Activated T-helper 1 cell treated with anti-CD3 and anti-CD28 coated beads, Interleukin-12 subunit alpha, Interleukin-12 subunit beta, Interleukin-2, Interleukin-4 antibody, amounts not matched to agents 30 ng/mL and 10 ng/mL and 1 ng/mL, durations not matched to agents 14 hours and 24 hours and 36 hours (primary cell): ENCODE data around the gene CNKSR1. TPM values are rescaled to one million over a fixed set of nuclear protein-coding genes. Genes with fewer than 3 reads are reported as not detected.

Experiments
- DNase-seq: peaks from one replicate; pipeline ENCODE4 v3.0.0; 2021; ENCODE audit warnings: low spot score
- H3K27ac Mint-ChIP-seq: one replicate; pipeline ENCODE4 v1.8.0; 2021; ENCODE audit warnings: mild to moderate bottlenecking, mixed read lengths
- H3K27me3 Mint-ChIP-seq: one replicate; pipeline ENCODE4 v1.8.0; 2022; ENCODE audit warnings: mild to moderate bottlenecking, moderate library complexity, mixed read lengths; ENCODE audit not compliant: insufficient read depth
- H3K36me3 Mint-ChIP-seq: one replicate; pipeline ENCODE4 v1.8.0; 2021; ENCODE audit warnings: low read depth, mixed read lengths
- H3K4me1 Mint-ChIP-seq: one replicate; pipeline ENCODE4 v1.8.0; 2021; ENCODE audit warnings: low read depth, mixed read lengths
- H3K4me3 Mint-ChIP-seq: one replicate; pipeline ENCODE4 v1.8.0; 2021; ENCODE audit warnings: mild to moderate bottlenecking, moderate library complexity, mixed read lengths
- H3K9me3 Mint-ChIP-seq: one replicate; pipeline ENCODE4 v1.8.0; 2021; ENCODE audit warnings: mixed read lengths
- intact Hi-C: fragments of 100-400 bp; cut with micrococcal nuclease; formaldehyde crosslinking; loops from one replicate; pipeline ENCODE4 v1.15.1; 2024
- total RNA-seq: library from RNA; stranded (reverse); gene quantifications from 2 replicates; pipeline ENCODE4 v1.2.3, GENCODE V29; 2022

The CNKSR1 gene
- total RNA-seq, 1 donor from 2014 or later, result 4.2 TPM

GRCh38 chr1:26181586-26182382 is 4.5 kb downstream of the CNKSR1 start:
- intact Hi-C loops, result no loop called here
- Mint-ChIP-seq H3K4me3 (no peak overlapping the region), H3K27me3 (peaks cover 4% of the 10 kb centered on the region), H3K9me3 (no peaks in the 10 kb centered on the region), H3K27ac (no peak overlapping the region), H3K36me3 (no peaks in the 10 kb centered on the region), H3K4me1 (no peaks in the 10 kb centered on the region)
- no peak for DNase-seq

GRCh38 chr1:26182383-26182696 is 5.0 kb downstream of the CNKSR1 start:
- H3K27ac Mint-ChIP-seq, result no peak overlapping the region
- no peak for DNase-seq
- H3K4me3 Mint-ChIP-seq, result no peak overlapping the region
- no peaks in the 10 kb centered on the region for H3K9me3 Mint-ChIP-seq
- intact Hi-C loops, result no loop called here
- peaks cover 4% of the 10 kb centered on the region for H3K27me3 Mint-ChIP-seq
- no peaks in the 10 kb centered on the region for H3K4me1 Mint-ChIP-seq
- H3K36me3 Mint-ChIP-seq, result no peaks in the 10 kb centered on the region

GRCh38 chr1:26184086-26184485 is 6.8 kb downstream of the CNKSR1 start:
- Mint-ChIP-seq H3K4me3 (no peak overlapping the region), H3K4me1 (no peaks in the 10 kb centered on the region)

GRCh38 chr1:26184883-26185282 is 7.6 kb downstream of the CNKSR1 start:
- intact Hi-C loops, result no loop called here
- H3K36me3 Mint-ChIP-seq, result no peaks in the 10 kb centered on the region
- H3K27ac Mint-ChIP-seq, result no peak overlapping the region
- H3K4me3 Mint-ChIP-seq, result no peak overlapping the region
- H3K9me3 Mint-ChIP-seq, result no peaks in the 10 kb centered on the region
- H3K27me3 Mint-ChIP-seq, result peaks cover 7% of the 10 kb centered on the region
- no peak for DNase-seq
- H3K4me1 Mint-ChIP-seq, result no peaks in the 10 kb centered on the region

More at GRCh38 chr1:26184086-26184485, 6.8 kb downstream of the CNKSR1 start:
- Mint-ChIP-seq H3K9me3 (no peaks in the 10 kb centered on the region), H3K27ac (no peak overlapping the region), H3K27me3 (peaks cover 4% of the 10 kb centered on the region), H3K36me3 (no peaks in the 10 kb centered on the region)
- no peak for DNase-seq
- intact Hi-C loops, result no loop called here

DNA sequence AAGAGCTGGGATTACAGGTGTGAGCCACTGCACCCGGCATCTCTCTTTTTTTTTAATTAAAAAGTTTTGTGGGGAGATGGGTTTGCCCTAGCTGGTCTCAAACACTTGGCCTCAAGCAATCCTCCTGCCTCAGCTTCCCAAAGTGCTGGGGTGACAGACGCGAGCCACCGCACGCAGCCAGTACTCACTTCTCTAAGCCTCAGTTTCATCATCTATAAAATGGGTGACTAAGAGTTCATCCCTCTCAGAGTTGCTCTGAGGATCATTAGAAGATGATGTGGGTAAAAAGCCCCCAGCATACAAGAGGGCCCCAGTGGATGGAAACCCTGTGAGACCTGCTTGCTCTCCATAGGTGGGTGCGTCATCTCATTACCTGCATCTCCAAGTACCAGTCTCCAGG is 10.6 kb downstream of the CNKSR1 start:
- H3K9me3 Mint-ChIP-seq, result no peaks in the 10 kb centered on the region
- no peak overlapping the region for H3K27ac Mint-ChIP-seq
- H3K27me3 Mint-ChIP-seq, result peaks cover 5% of the 10 kb centered on the region
- no peak for DNase-seq
- H3K36me3 Mint-ChIP-seq, result peaks cover 2% of the 10 kb centered on the region
- intact Hi-C loops, result no loop called here
- H3K4me3 Mint-ChIP-seq, result no peak overlapping the region
- H3K4me1 Mint-ChIP-seq, result peaks cover 14% of the 10 kb centered on the region

DNA sequence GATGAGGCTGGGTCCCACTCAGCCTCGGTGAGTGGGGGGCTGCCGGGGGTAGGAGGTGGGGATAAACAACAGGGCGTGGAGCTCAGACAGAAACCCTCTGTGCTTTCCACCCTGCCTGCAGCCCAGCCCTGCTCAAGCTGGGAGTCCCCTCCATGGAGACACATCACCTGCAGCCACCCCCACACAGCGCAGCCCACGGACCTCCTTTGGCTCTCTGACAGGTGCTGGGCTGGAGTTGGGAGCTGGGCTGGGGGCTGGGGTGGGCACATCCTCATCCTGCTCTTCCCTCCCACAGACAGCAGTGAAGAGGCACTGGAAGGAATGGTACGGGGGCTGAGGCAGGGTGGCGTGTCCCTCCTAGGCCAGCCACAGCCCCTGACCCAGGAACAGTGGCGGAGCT is 11.2 kb downstream of the CNKSR1 start:
- Mint-ChIP-seq H3K9me3 (no peaks in the 10 kb centered on the region), H3K4me3 (no peak overlapping the region), H3K36me3 (peaks cover 2% of the 10 kb centered on the region), H3K27ac (no peak overlapping the region), H3K27me3 (peaks cover 5% of the 10 kb centered on the region), H3K4me1 (peaks cover 20% of the 10 kb centered on the region)
- no peak for DNase-seq
- intact Hi-C loops, result no loop called here

- Mint-ChIP-seq H3K4me3 (no peak overlapping the region), H3K9me3 (no peaks in the 10 kb centered on the region), H3K27me3 (peaks cover 10% of the 10 kb centered on the region), H3K27ac (no peak overlapping the region), H3K4me1 (peaks cover 26% of the 10 kb centered on the region), H3K36me3 (peaks cover 2% of the 10 kb centered on the region)
- intact Hi-C loops, result no loop called here
- no peak for DNase-seq
These were observed 12.0 kb downstream of the CNKSR1 start for GRCh38 chr1:26189331-26189730.

GRCh38 chr1:26189751-26190275 is 12.5 kb downstream of the CNKSR1 start:
- no peaks in the 10 kb centered on the region for H3K9me3 Mint-ChIP-seq
- DNase-seq, result no peak
- intact Hi-C loops, result loop anchor here (5.0 kb wide), 1 partner anchor 42 kb away; the partner anchor contains the start of gene CEP85

GRCh38 chr1:26190373-26190987 is 13.2 kb downstream of the CNKSR1 start, which contains the start of gene CATSPER4:
Gene CATSPER4, plus strand, starts transcription at chr1:26190602. Its CDS starts 26 bp downstream, at chr1:26190628.
- Mint-ChIP-seq H3K36me3 (peaks cover 2% of the 10 kb centered on the region), H3K27me3 (peaks cover 10% of the 10 kb centered on the region), H3K4me1 (peaks cover 26% of the 10 kb centered on the region), H3K4me3 (no peak within 1 kb of the TSS), H3K27ac (no peak within 1 kb of the TSS), H3K9me3 (no peaks in the 10 kb centered on the region)
- intact Hi-C loops, result loop anchor here (5.0 kb wide), 1 partner anchor 42 kb away; the partner anchor contains the start of gene CEP85
- DNase-seq, result no peak

More at GRCh38 chr1:26189751-26190275, 12.5 kb downstream of the CNKSR1 start:
- Mint-ChIP-seq H3K27me3 (peaks cover 10% of the 10 kb centered on the region), H3K27ac (no peak overlapping the region), H3K4me3 (no peak overlapping the region), H3K36me3 (peaks cover 2% of the 10 kb centered on the region), H3K4me1 (peaks cover 26% of the 10 kb centered on the region)

DNA sequence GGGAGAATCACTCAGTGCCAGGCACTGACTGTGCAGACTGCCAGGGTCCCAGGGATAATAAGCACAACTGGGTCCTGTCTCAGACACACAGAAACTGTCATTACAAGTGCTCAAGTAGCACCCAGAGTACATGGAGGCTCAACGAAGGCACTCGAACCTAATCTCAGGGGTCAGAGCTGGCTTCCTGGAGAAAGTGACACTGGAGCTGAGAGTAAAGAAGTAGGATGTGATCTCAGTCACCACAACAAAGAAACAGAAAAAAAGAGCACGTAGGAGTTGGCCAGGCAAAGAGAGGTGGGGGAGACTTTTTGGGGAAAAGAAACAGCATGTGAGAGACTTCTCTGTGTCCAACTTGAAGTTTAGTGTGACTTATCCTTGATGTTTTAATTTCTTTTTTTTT is 14.4 kb downstream of the CNKSR1 start:
- H3K36me3 Mint-ChIP-seq, result peaks cover 2% of the 10 kb centered on the region
- H3K27me3 Mint-ChIP-seq, result peaks cover 14% of the 10 kb centered on the region
- H3K4me3 Mint-ChIP-seq, result peak overlapping the region; percentile 31
- intact Hi-C loops, result loop anchor here (5.0 kb wide), 1 partner anchor 41 kb away; the partner anchor contains the start of gene CEP85
- peaks cover 26% of the 10 kb centered on the region for H3K4me1 Mint-ChIP-seq
- peak overlapping the region; percentile 73 for H3K27ac Mint-ChIP-seq
- peak; percentile 28 for DNase-seq
- no peaks in the 10 kb centered on the region for H3K9me3 Mint-ChIP-seq

GRCh38 chr1:26195805-26196204 is 18.5 kb downstream of the CNKSR1 start:
- no peak overlapping the region for H3K4me3 Mint-ChIP-seq
- H3K36me3 Mint-ChIP-seq, result peaks cover 2% of the 10 kb centered on the region
- no peak for DNase-seq
- H3K27me3 Mint-ChIP-seq, result peaks cover 12% of the 10 kb centered on the region
- peaks cover 33% of the 10 kb centered on the region for H3K4me1 Mint-ChIP-seq
- intact Hi-C loops, result no loop called here
- no peaks in the 10 kb centered on the region for H3K9me3 Mint-ChIP-seq
- H3K27ac Mint-ChIP-seq, result no peak overlapping the region

DNA sequence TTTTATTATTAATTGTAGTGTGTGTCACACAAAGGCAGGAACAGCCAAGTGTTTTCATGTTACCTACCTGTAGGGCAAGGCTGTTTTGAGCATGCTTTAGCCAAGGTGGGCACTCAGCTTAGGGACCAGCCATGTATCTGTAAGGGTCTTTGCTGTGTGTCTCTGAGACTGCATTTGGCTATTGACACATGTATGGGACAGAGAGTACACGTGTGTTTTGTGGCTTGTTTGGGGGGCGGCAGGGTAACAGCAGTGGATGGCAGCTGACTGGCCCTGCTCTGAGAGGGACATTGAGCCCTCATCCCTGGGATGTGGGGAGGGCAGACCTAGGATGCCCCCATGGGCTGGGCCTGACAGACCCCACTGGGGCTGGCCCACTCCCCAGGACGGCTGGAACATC is 20.0 kb downstream of the CNKSR1 start:
- H3K9me3 Mint-ChIP-seq, result no peaks in the 10 kb centered on the region
- H3K27ac Mint-ChIP-seq, result no peak overlapping the region
- intact Hi-C loops, result no loop called here
- no peaks in the 10 kb centered on the region for H3K36me3 Mint-ChIP-seq
- H3K27me3 Mint-ChIP-seq, result peaks cover 10% of the 10 kb centered on the region
- H3K4me3 Mint-ChIP-seq, result no peak overlapping the region
- peaks cover 37% of the 10 kb centered on the region for H3K4me1 Mint-ChIP-seq
- DNase-seq, result no peak

GRCh38 chr1:26197813-26198212 is 20.5 kb downstream of the CNKSR1 start:
- no peaks in the 10 kb centered on the region for H3K9me3 Mint-ChIP-seq
- peaks cover 40% of the 10 kb centered on the region for H3K4me1 Mint-ChIP-seq
- H3K27ac Mint-ChIP-seq, result no peak overlapping the region
- no peak for DNase-seq
- H3K4me3 Mint-ChIP-seq, result no peak overlapping the region
- intact Hi-C loops, result no loop called here
- no peaks in the 10 kb centered on the region for H3K36me3 Mint-ChIP-seq
- H3K27me3 Mint-ChIP-seq, result peaks cover 10% of the 10 kb centered on the region
